ENCODE data around the gene MMGT1.
"Not testable (repeated sequence)": the region's sequence is repeated elsewhere in the genome, so short reads cannot be mapped to it uniquely, and the experiment has no call there.

Gene MMGT1

DNA sequence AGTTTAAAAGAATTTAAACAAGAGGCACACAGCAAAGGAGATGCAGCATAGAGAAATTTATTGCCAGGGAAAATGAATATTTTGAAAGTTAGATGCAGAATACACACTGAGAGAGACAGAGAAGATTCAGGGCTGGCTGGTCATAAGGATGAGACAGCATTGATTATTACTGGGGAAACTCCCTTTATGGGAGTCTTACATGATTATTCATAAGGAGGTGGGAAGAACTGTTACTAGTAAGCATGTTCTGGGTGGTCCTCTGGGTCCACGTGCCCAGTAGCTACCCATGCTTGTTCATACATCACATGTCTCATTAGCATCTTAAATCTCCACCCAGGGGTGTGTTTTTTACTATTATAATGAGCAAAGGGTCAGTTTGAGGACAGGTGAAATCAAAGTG lies 53.3 kb downstream of the MMGT1 start:
- not testable (repeated sequence) for DNase-seq

DNA sequence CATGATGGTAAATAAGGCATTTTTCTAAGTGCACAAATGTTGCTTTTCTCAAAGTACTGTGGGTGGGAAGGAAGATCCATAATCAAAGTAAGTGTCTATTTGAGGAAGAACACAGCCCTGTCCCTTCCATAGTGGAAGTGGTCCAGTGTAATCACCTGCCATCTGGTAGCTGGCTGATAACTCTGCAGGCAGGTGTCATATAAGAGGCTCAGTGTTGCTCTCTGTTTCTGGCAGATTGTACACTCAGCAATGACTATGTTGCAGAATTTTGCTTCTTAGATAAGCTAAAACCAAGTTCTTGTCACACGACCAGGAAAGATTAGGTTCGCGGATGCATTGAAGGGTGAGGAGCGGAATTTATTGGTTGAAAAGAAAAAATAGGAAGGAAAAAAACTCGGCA lies 59.4 kb downstream of the MMGT1 start:
- no peak for DNase-seq

Data from CD4-positive, alpha-beta T cell treated with Interleukin-17A for 1 hour (primary cell).